DOHH2 (cell line): Measurements from ENCODE around the gene LCP2.

Experiments used
- H3F3A ChIP-seq: fragments of 200-600 bp; sonication (generic), shearing (Covaris generic); 2 replicates; pipeline ENCODE4 v1.6.0; 2016; ENCODE audit warnings: antibody characterized with exemption, mild to moderate bottlenecking; ENCODE audit not compliant: control insufficient read depth, insufficient read depth
- H3K27ac ChIP-seq: fragments of 200-600 bp; sonication (generic); 2 replicates; pipeline ENCODE4 v1.5.1; 2014; ENCODE audit warnings: low read depth, mild to moderate bottlenecking, low read length, moderate library complexity
- H3K27me3 ChIP-seq: fragments of 200-600 bp; sonication (generic); 2 replicates; pipeline ENCODE4 v1.6.1; 2014; ENCODE audit warnings: mild to moderate bottlenecking, low read length, mixed read lengths; ENCODE audit not compliant: control insufficient read depth
- H3K36me3 ChIP-seq: fragments of 200-600 bp; sonication (generic); 2 replicates; pipeline ENCODE4 v1.6.1; 2014; ENCODE audit warnings: mild to moderate bottlenecking, low read length, moderate library complexity, mixed read lengths; ENCODE audit not compliant: control insufficient read depth
- H3K4me1 ChIP-seq: fragments of 200-600 bp; sonication (generic); 2 replicates; pipeline ENCODE4 v1.6.1; 2014; ENCODE audit warnings: mild to moderate bottlenecking, low read length, mixed read lengths; ENCODE audit not compliant: control insufficient read depth
- H3K4me2 ChIP-seq: fragments of 200-600 bp; sonication (generic); 2 replicates; pipeline ENCODE4 v1.6.0; 2014; ENCODE audit warnings: mild to moderate bottlenecking, low read length, moderate library complexity
- H3K4me3 ChIP-seq: fragments of 200-600 bp; sonication (generic); 2 replicates; pipeline ENCODE4 v1.5.1; 2014; ENCODE audit warnings: mild to moderate bottlenecking, low read length, mixed read lengths
- H3K79me2 ChIP-seq: fragments of 200-600 bp; sonication (generic); 2 replicates; pipeline ENCODE4 v1.6.1; 2014; ENCODE audit warnings: mild to moderate bottlenecking, low read length, mixed read lengths; ENCODE audit not compliant: control insufficient read depth
- H3K9me2 ChIP-seq: fragments of 200-600 bp; sonication (generic); replicated peaks from 2 replicates; pipeline ENCODE4 v1.6.1; 2014; ENCODE audit warnings: mild to moderate bottlenecking, low read length, mixed read lengths; ENCODE audit not compliant: control insufficient read depth
- H3K9me3 ChIP-seq: fragments of 200-600 bp; sonication (generic); 2 replicates; pipeline ENCODE4 v1.6.1; 2014; ENCODE audit warnings: antibody characterized with exemption, low read length, mixed read lengths; ENCODE audit not compliant: control insufficient read depth, insufficient read depth
- H4K20me1 ChIP-seq: fragments of 200-600 bp; sonication (generic); 2 replicates; pipeline ENCODE4 v1.6.0; 2014; ENCODE audit warnings: low read depth, mild to moderate bottlenecking, antibody characterized with exemption, low read length, moderate library complexity; ENCODE audit not compliant: control insufficient read depth, insufficient read depth
- EZH2phosphoT487 ChIP-seq: fragments of 200-600 bp; sonication (generic); IDR thresholded peaks from 2 replicates; pipeline ENCODE4 v1.6.1; 2017; ENCODE audit warnings: borderline replicate concordance, mild to moderate bottlenecking, antibody characterized with exemption, low read length, moderate library complexity, mixed read lengths
- TF ChIP-seq, protein P1 (sequence below): fragments of 200-600 bp; sonication (generic); IDR thresholded peaks from one replicate; pipeline ENCODE4 v1.5.1; 2014; ENCODE audit warnings: antibody characterized with exemption, mild to moderate bottlenecking, low read depth, low read length; ENCODE audit not compliant: poor library complexity, severe bottlenecking

Gene LCP2

DNA sequence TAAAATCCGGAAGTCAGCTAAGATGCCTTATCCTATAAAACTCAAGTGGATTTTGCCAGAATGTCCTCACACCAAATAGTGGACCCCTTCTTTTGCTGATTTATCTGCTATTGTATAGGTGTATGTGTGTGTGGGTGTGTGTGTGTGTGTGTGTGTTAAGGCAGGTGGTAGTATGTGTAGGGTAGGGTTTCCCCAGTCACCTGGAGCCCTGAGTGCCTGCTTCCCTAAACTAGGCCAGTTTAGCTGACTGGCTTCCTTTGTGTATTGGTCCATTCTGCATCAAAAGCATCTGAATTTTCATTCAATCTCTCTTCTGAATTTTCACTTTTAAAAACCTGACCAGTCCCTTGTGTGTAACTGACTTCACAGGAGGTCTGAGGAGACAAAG lies 42.2 kb upstream of the LCP2 start:
- H3K27ac ChIP-seq, result no peak overlapping the region
- H3K4me1 ChIP-seq, result no peaks in the 10 kb centered on the region
- H3K4me2 ChIP-seq, result no peak overlapping the region
- H3K36me3 ChIP-seq, result no peaks in the 10 kb centered on the region
- H3F3A ChIP-seq, result no peaks in the 10 kb centered on the region
- H3K27me3 ChIP-seq, result peaks cover 4% of the 10 kb centered on the region; the same call in 1 of the 2 replicates
- no peaks in the 10 kb centered on the region for H4K20me1 ChIP-seq
- no peaks in the 10 kb centered on the region for H3K79me2 ChIP-seq
- no peak for TF ChIP-seq EZH2phosphoT487
- TF ChIP-seq, protein P1, sequence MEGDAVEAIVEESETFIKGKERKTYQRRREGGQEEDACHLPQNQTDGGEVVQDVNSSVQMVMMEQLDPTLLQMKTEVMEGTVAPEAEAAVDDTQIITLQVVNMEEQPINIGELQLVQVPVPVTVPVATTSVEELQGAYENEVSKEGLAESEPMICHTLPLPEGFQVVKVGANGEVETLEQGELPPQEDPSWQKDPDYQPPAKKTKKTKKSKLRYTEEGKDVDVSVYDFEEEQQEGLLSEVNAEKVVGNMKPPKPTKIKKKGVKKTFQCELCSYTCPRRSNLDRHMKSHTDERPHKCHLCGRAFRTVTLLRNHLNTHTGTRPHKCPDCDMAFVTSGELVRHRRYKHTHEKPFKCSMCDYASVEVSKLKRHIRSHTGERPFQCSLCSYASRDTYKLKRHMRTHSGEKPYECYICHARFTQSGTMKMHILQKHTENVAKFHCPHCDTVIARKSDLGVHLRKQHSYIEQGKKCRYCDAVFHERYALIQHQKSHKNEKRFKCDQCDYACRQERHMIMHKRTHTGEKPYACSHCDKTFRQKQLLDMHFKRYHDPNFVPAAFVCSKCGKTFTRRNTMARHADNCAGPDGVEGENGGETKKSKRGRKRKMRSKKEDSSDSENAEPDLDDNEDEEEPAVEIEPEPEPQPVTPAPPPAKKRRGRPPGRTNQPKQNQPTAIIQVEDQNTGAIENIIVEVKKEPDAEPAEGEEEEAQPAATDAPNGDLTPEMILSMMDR, result no peak
- no peaks in the 10 kb centered on the region for H3K9me2 ChIP-seq
- peaks cover 3% of the 10 kb centered on the region; the same call in 1 of the 2 replicates for H3K9me3 ChIP-seq
- H3K4me3 ChIP-seq, result no peak overlapping the region

DNA sequence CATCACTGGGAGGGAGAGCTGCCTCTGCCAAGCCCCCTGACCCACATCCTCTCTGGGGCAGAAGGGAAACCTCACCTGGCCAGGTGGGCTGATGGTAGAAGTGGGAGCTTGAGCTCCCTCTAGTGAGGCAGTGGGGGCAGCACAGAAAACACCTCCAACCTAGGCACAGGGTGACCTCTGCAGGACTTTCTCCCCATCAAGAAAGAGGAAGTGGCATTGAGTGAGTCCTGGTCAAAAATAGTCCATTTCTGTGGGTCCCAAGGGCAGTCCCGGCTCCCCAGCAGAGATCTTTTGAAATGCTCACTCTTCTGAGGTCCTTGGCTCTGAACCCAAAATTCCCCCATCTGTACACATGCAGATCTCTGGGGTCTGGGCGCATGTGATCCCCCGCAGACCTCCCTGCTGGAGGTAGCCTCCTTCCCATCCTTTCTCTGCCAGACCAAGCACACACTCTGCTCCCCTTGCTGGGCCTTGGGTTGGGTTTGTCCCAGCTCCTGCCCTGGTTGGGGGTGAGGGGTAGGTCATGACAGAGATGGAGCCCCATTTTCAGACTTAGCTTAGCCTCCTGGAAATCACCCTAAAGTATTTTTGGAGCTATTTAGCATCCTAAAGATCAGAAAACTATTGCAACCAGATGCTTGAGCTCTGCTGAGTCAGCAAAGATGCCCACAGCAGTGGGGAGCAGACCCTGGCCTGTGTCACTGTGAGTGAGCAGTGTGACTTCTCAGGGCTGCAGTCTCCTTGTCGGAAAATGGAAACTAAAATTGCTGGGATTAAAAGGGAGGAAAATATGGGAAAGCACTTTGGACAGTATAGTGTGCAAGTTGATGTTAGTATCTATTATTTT lies 41.6 kb upstream of the LCP2 start:
- no peaks in the 10 kb centered on the region for H3K9me2 ChIP-seq
- no peaks in the 10 kb centered on the region for H3K36me3 ChIP-seq
- peaks cover 3% of the 10 kb centered on the region; the same call in 1 of the 2 replicates for H3K9me3 ChIP-seq
- H3K4me2 ChIP-seq, result no peak overlapping the region
- H3K27me3 ChIP-seq, result peaks cover 4% of the 10 kb centered on the region; the same call in 1 of the 2 replicates
- TF ChIP-seq, protein P1, result peak; percentile 71
- TF ChIP-seq EZH2phosphoT487, result no peak
- H3K4me1 ChIP-seq, result no peaks in the 10 kb centered on the region
- H3K79me2 ChIP-seq, result no peaks in the 10 kb centered on the region
- no peak overlapping the region for H3K4me3 ChIP-seq
- H4K20me1 ChIP-seq, result no peaks in the 10 kb centered on the region
- no peaks in the 10 kb centered on the region for H3F3A ChIP-seq
- no peak overlapping the region for H3K27ac ChIP-seq

DNA sequence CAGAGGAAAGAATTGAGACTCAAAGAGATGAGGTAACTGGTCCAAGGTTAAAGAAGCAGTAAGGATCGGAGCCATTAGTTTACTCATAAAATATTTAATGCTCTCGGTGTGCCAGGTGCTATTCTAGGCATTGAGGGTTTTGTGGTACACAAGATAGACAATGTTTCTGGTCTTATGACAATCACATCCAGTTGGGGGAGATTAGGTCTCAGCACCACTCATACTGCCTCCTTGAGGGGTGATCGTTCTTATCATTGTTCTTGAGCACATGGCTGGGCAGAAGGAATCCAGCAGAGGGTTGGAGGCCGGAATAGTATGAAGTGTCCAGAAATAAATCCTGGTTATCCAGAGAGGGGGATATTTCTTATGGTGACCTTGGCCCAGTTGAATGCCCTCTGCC lies 40.7 kb upstream of the LCP2 start:
- Histone ChIP-seq H3K27me3 (peaks cover 4% of the 10 kb centered on the region; the same call in 1 of the 2 replicates), H3F3A (no peaks in the 10 kb centered on the region), H4K20me1 (no peaks in the 10 kb centered on the region), H3K4me3 (no peak overlapping the region), H3K27ac (no peak overlapping the region), H3K4me2 (no peak overlapping the region), H3K9me2 (no peaks in the 10 kb centered on the region), H3K9me3 (peaks cover 3% of the 10 kb centered on the region; the same call in 1 of the 2 replicates), H3K79me2 (no peaks in the 10 kb centered on the region), H3K36me3 (no peaks in the 10 kb centered on the region), H3K4me1 (peaks cover 2% of the 10 kb centered on the region)
- TF ChIP-seq, protein P1, result no peak
- TF ChIP-seq EZH2phosphoT487, result no peak
